GM12878 (cell line): Measurements from ENCODE around the gene NOP9. TPM values are rescaled to one million over a fixed set of nuclear protein-coding genes. Genes with fewer than 3 reads are reported as not detected.

Source experiments
- CBX5 ChIP-seq: sonication (generic); IDR thresholded peaks from 2 replicates; pipeline ENCODE4 v1.6.1; 2016; ENCODE audit warnings: low read depth, moderate library complexity, mild to moderate bottlenecking, inconsistent platforms
- IRF4 ChIP-seq: IDR thresholded peaks from 2 replicates; pipeline ENCODE4 v1.6.1; 2011; ENCODE audit warnings: low read depth, low read length
- KDM1A ChIP-seq: fragments of 200-600 bp; sonication (generic); IDR thresholded peaks from 2 replicates; pipeline ENCODE4 v1.6.1; 2016; ENCODE audit warnings: borderline replicate concordance
- MTA2 ChIP-seq: fragments of 450-650 bp; IDR thresholded peaks from 2 replicates; pipeline ENCODE4 v1.6.1; 2016; ENCODE audit warnings: low read depth, mild to moderate bottlenecking, moderate library complexity
- POLR2AphosphoS2 ChIP-seq: IDR thresholded peaks from 2 replicates; pipeline ENCODE4 v1.6.1; 2011; ENCODE audit warnings: low read depth, mild to moderate bottlenecking, low read length, improper control_type of control experiment, moderate library complexity
- POLR2AphosphoS5 ChIP-seq: IDR thresholded peaks from 2 replicates; pipeline ENCODE4 v1.6.1; 2011; ENCODE audit warnings: mild to moderate bottlenecking, low read length, inconsistent platforms
- RB1 ChIP-seq: fragments of 450-650 bp; formaldehyde crosslinking; IDR thresholded peaks from 2 replicates; pipeline ENCODE4 v1.6.1; 2017; ENCODE audit warnings: mild to moderate bottlenecking, borderline replicate concordance
- RELA ChIP-seq: fragments of 450-650 bp; IDR thresholded peaks from 2 replicates; pipeline ENCODE4 v1.8.0; 2014; ENCODE audit warnings: borderline replicate concordance; ENCODE audit not compliant: partially characterized antibody
- RELB ChIP-seq: fragments of 450-650 bp; IDR thresholded peaks from 2 replicates; pipeline ENCODE4 v1.6.1; 2017; ENCODE audit warnings: low read depth, mild to moderate bottlenecking, moderate library complexity
- SMAD1 ChIP-seq: fragments of 450-650 bp; IDR thresholded peaks from 2 replicates; pipeline ENCODE4 v1.6.1; 2018; ENCODE audit warnings: mild to moderate bottlenecking, low read depth; ENCODE audit not compliant: partially characterized antibody
- SMARCA5 ChIP-seq: fragments of 450-650 bp; IDR thresholded peaks from 2 replicates; pipeline ENCODE4 v1.6.1; 2017; ENCODE audit warnings: mild to moderate bottlenecking
- SUZ12 ChIP-seq: fragments of 200-600 bp; sonication (generic); IDR thresholded peaks from one replicate; pipeline ENCODE4 v1.6.1; 2018; ENCODE audit warnings: antibody characterized with exemption, mild to moderate bottlenecking; ENCODE audit not compliant: unreplicated experiment
- ZNF24 ChIP-seq: fragments of 450-650 bp; IDR thresholded peaks from 2 replicates; pipeline ENCODE4 v1.6.1; 2017; ENCODE audit warnings: antibody characterized with exemption, mild to moderate bottlenecking
- ZZZ3 ChIP-seq: IDR thresholded peaks from 2 replicates; pipeline ENCODE4 v1.6.1; 2011; ENCODE audit warnings: low read depth; ENCODE audit not compliant: control insufficient read depth, insufficient read length
- polyA plus RNA-seq, 11 experiments: library from polyadenylated mRNA; depleted of rRNA in 4 of 11; unstranded in 6 of 11; stranded (reverse) in 5 of 11; fragments of >200 nt; fragmentation: Nextera tagmentation in 4 of 11; fragmentation: Illumina TruSeq in 1 of 11; extraction: Ambion mirVana in 4 of 11; extraction: Trizol in 1 of 11; gene quantifications; 1 replicate in 1 of 11; 2 replicates in 10 of 11; pipeline versions ENCODE4 v1.2.1 to v1.2.3, GENCODE V29; 2011 to 2016; ENCODE audit warnings: inconsistent platforms in 2 of 11, missing spikeins in 2 of 11, low read depth in 1 of 11
- total RNA-seq, 4 experiments: library from RNA; depleted of rRNA in 3 of 4; stranded (reverse); fragments of >200 nt in 3 of 4; fragmentation: Illumina TruSeq in 1 of 4; extraction: Trizol in 1 of 4; gene quantifications; 2 replicates each; pipeline versions ENCODE4 v1.2.1 to v1.2.3, GENCODE V29; 2013 to 2021
- TF ChIP-seq, protein P1 (sequence below): fragments of 450-650 bp; formaldehyde crosslinking; IDR thresholded peaks from 2 replicates; pipeline ENCODE4 v1.5.0; 2022; ENCODE audit warnings: mild to moderate bottlenecking, missing genetic modification characterization
- TF ChIP-seq, protein P2 (sequence below): fragments of 450-650 bp; IDR thresholded peaks from 2 replicates; pipeline ENCODE4 v1.6.1; 2017; ENCODE audit warnings: antibody characterized with exemption, mild to moderate bottlenecking, moderate library complexity
- TF ChIP-seq, protein P3 (sequence below): fragments of 450-650 bp; IDR thresholded peaks from 2 replicates; pipeline ENCODE4 v1.6.1; 2016; ENCODE audit warnings: mild to moderate bottlenecking, moderate library complexity, borderline replicate concordance

NOP9 gene
- total and polyA plus RNA-seq, 10 of the 15 experiments (the other 5 are each of a cell fraction or from before 2014, with no cell fraction given) = 2.4 to 43.9 (median 20.3) TPM

- TF ChIP-seq, protein P1, sequence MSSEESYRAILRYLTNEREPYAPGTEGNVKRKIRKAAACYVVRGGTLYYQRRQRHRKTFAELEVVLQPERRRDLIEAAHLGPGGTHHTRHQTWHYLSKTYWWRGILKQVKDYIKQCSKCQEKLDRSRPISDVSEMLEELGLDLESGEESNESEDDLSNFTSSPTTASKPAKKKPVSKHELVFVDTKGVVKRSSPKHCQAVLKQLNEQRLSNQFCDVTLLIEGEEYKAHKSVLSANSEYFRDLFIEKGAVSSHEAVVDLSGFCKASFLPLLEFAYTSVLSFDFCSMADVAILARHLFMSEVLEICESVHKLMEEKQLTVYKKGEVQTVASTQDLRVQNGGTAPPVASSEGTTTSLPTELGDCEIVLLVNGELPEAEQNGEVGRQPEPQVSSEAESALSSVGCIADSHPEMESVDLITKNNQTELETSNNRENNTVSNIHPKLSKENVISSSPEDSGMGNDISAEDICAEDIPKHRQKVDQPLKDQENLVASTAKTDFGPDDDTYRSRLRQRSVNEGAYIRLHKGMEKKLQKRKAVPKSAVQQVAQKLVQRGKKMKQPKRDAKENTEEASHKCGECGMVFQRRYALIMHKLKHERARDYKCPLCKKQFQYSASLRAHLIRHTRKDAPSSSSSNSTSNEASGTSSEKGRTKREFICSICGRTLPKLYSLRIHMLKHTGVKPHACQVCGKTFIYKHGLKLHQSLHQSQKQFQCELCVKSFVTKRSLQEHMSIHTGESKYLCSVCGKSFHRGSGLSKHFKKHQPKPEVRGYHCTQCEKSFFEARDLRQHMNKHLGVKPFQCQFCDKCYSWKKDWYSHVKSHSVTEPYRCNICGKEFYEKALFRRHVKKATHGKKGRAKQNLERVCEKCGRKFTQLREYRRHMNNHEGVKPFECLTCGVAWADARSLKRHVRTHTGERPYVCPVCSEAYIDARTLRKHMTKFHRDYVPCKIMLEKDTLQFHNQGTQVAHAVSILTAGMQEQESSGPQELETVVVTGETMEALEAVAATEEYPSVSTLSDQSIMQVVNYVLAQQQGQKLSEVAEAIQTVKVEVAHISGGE (CRISPR knock-in tag) = no peak
- TF ChIP-seq CBX5 (0 out of 2 replicates have a peak, but pooled peaks have one; percentile 49), MTA2 (peak; percentile 61; the same call in 1 of the 2 replicates), ZNF24 (peak; percentile 82), POLR2AphosphoS2 (peak; percentile 61; the same call in 1 of the 2 replicates), SMAD1 (no peak), RELB (0 out of 2 replicates have a peak, but pooled peaks have one; percentile 68), SMARCA5 (peak; percentile 98), POLR2AphosphoS5 (peak; percentile 87), IRF4 (0 out of 2 replicates have a peak, but pooled peaks have one; percentile 7), ZZZ3 (no peak), SUZ12 (no peak), KDM1A (no peak), RELA (peak; percentile 77), RB1 (peak; percentile 91; the same call in 1 of the 2 replicates)
- TF ChIP-seq, protein P2, sequence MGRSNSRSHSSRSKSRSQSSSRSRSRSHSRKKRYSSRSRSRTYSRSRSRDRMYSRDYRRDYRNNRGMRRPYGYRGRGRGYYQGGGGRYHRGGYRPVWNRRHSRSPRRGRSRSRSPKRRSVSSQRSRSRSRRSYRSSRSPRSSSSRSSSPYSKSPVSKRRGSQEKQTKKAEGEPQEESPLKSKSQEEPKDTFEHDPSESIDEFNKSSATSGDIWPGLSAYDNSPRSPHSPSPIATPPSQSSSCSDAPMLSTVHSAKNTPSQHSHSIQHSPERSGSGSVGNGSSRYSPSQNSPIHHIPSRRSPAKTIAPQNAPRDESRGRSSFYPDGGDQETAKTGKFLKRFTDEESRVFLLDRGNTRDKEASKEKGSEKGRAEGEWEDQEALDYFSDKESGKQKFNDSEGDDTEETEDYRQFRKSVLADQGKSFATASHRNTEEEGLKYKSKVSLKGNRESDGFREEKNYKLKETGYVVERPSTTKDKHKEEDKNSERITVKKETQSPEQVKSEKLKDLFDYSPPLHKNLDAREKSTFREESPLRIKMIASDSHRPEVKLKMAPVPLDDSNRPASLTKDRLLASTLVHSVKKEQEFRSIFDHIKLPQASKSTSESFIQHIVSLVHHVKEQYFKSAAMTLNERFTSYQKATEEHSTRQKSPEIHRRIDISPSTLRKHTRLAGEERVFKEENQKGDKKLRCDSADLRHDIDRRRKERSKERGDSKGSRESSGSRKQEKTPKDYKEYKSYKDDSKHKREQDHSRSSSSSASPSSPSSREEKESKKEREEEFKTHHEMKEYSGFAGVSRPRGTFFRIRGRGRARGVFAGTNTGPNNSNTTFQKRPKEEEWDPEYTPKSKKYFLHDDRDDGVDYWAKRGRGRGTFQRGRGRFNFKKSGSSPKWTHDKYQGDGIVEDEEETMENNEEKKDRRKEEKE = 0 out of 2 replicates have a peak, but pooled peaks have one; percentile 28
- TF ChIP-seq, protein P3, sequence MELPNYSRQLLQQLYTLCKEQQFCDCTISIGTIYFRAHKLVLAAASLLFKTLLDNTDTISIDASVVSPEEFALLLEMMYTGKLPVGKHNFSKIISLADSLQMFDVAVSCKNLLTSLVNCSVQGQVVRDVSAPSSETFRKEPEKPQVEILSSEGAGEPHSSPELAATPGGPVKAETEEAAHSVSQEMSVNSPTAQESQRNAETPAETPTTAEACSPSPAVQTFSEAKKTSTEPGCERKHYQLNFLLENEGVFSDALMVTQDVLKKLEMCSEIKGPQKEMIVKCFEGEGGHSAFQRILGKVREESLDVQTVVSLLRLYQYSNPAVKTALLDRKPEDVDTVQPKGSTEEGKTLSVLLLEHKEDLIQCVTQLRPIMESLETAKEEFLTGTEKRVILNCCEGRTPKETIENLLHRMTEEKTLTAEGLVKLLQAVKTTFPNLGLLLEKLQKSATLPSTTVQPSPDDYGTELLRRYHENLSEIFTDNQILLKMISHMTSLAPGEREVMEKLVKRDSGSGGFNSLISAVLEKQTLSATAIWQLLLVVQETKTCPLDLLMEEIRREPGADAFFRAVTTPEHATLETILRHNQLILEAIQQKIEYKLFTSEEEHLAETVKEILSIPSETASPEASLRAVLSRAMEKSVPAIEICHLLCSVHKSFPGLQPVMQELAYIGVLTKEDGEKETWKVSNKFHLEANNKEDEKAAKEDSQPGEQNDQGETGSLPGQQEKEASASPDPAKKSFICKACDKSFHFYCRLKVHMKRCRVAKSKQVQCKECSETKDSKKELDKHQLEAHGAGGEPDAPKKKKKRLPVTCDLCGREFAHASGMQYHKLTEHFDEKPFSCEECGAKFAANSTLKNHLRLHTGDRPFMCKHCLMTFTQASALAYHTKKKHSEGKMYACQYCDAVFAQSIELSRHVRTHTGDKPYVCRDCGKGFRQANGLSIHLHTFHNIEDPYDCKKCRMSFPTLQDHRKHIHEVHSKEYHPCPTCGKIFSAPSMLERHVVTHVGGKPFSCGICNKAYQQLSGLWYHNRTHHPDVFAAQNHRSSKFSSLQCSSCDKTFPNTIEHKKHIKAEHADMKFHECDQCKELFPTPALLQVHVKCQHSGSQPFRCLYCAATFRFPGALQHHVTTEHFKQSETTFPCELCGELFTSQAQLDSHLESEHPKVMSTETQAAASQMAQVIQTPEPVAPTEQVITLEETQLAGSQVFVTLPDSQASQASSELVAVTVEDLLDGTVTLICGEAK = peak; percentile 35; the same call in 1 of the 2 replicates
Measured at GRCh38 chr14:24271134-24271833, 28.4 kb upstream of the NOP9 start, which contains the start of gene RABGGTA (continued).
